Large intestine (tissue), 12 donors: Measurements from ENCODE around the gene BCAS1. TPM values are rescaled to one million over a fixed set of nuclear protein-coding genes. Genes with fewer than 3 reads are reported as not detected.

Source experiments
- DNase-seq, 2 donors: peaks; one replicate each; pipeline versions ENCODE4 v3.0.0 to v3.0.0-alpha.2; 2013
- H3K27ac ChIP-seq: one replicate; pipeline ENCODE4 v1.5.1; 2013; ENCODE audit warnings: low read length
- H3K27me3 ChIP-seq: 2 replicates; pipeline ENCODE4 v1.6.1; 2013; ENCODE audit warnings: low read length; ENCODE audit not compliant: control insufficient read depth, insufficient read depth
- H3K36me3 ChIP-seq: 2 replicates; pipeline ENCODE4 v1.6.1; 2013; ENCODE audit warnings: low read length; ENCODE audit not compliant: control insufficient read depth, insufficient read depth
- H3K4me1 ChIP-seq: one replicate; pipeline ENCODE4 v1.6.1; 2013; ENCODE audit warnings: low read length; ENCODE audit not compliant: control insufficient read depth, insufficient read depth
- H3K4me3 ChIP-seq: one replicate; pipeline ENCODE4 v1.5.1; 2013; ENCODE audit warnings: low read length
- H3K9me3 ChIP-seq: one replicate; pipeline ENCODE4 v1.6.1; 2013; ENCODE audit warnings: mild to moderate bottlenecking, low read depth, low read length, moderate library complexity; ENCODE audit not compliant: control insufficient read depth
- WGBS: methylation state at CpG from one replicate; pipeline ENCODE4 v1.1.5; 2013; ENCODE audit warnings: low lambda C conversion rate; ENCODE audit not compliant: insufficient coverage; 5-methylcytosine and 5-hydroxymethylcytosine counted together
- long read RNA-seq, 11 donors: transcript quantifications; one replicate each; lab custom pipeline, GENCODE V29; 2026
- polyA plus RNA-seq: library from polyadenylated mRNA; unstranded; fragments of 120-200 nt; gene quantifications from one replicate; pipeline ENCODE4 v1.2.1, GENCODE V29; 2013

The BCAS1 gene
- 29.2 TPM for polyA plus RNA-seq
- long read RNA-seq, donor 1, partial matches to known transcripts: 0 of 2 reads
- long read RNA-seq, donor 1, other reads (novel, unspliced or antisense): 0 of 2 reads
- long read RNA-seq, donor 2, partial matches to known transcripts: 10 of 13 reads
- long read RNA-seq, donor 2, other reads (novel, unspliced or antisense): 0 of 13 reads
- long read RNA-seq, donor 3, partial matches to known transcripts: 30 of 34 reads
- long read RNA-seq, donor 3, other reads (novel, unspliced or antisense): 0 of 34 reads
- long read RNA-seq, donor 4: 0 reads
- long read RNA-seq, donor 5, partial matches to known transcripts: 0 of 3 reads
- long read RNA-seq, donor 5, other reads (novel, unspliced or antisense): 0 of 3 reads
- long read RNA-seq, donor 6, partial matches to known transcripts: 0 of 1 reads
- long read RNA-seq, donor 6, other reads (novel, unspliced or antisense): 0 of 1 reads
- long read RNA-seq, donor 7: 0 reads
- long read RNA-seq, donor 8, partial matches to known transcripts: 26 of 30 reads
- long read RNA-seq, donor 8, other reads (novel, unspliced or antisense): 0 of 30 reads
- long read RNA-seq, donor 9, partial matches to known transcripts: 0 of 3 reads
- long read RNA-seq, donor 9, other reads (novel, unspliced or antisense): 0 of 3 reads
- long read RNA-seq, donor 10, partial matches to known transcripts: 0 of 4 reads
- long read RNA-seq, donor 10, other reads (novel, unspliced or antisense): 0 of 4 reads
- long read RNA-seq, donor 11, partial matches to known transcripts: 0 of 2 reads
- long read RNA-seq, donor 11, other reads (novel, unspliced or antisense): 0 of 2 reads

DNA sequence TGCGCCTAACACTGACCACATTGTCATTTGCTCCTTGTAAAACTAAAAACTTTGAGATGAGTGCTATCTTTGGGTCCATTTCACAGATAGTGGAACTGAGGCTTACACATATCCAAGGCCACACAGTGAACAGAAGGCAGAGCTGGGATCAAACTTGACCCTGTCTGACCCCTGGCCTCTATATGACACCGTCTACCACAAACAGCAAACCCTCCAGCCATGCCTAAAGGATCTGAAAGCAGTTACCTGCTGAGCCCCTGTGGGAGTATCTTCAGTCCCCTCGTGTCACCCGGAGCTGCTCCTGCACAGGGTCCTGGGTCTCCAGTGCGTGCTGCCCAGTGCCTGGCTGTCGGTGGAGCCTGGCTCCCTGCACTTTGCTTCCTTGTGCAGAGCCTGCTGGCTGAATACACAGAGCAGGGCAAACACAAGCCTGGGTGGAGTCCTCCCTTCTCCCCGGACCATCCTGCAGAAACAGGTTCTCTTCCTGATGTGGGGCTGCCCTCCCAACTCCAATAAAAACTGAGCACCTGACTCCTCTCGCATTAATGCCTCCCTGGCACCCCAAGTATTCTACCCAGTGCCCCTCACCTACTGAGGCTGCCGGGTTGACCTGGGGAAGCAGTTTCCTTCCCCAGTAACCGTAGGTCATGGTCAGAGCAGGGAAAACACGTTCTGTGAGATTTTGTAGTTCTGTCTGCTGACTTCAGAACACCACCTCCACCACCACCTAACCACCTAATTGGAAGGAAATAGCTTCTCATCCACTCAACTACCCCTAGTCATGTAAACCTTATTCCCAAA, at the start of gene BCAS1:
TSS of gene BCAS1 (minus strand) at position 408 of the 801 bp plus-strand sequence. CDS start 11,876 bp downstream, outside the sequence.
- Histone ChIP-seq H3K27ac (peak within 1 kb of the TSS; percentile 43), H3K4me1 (peaks cover 33% of the 10 kb centered on the region)

GRCh38 chr20:54119744-54120143, 49.4 kb upstream of the BCAS1 start:
- no peaks in the 10 kb centered on the region for H3K27me3 ChIP-seq
- no peak overlapping the region for H3K27ac ChIP-seq
- H3K9me3 ChIP-seq: no peaks in the 10 kb centered on the region
- WGBS: 83% methylated on average over 1 of the region's 2 CpGs
- H3K4me3 ChIP-seq: no peak overlapping the region
- peaks cover 10% of the 10 kb centered on the region for H3K4me1 ChIP-seq
- no peaks in the 10 kb centered on the region for H3K36me3 ChIP-seq
- no peak for DNase-seq

More for the DNA sequence above, at the start of gene BCAS1:
- Histone ChIP-seq H3K4me3 (peak within 1 kb of the TSS; percentile 14), H3K9me3 (no peaks in the 10 kb centered on the region), H3K36me3 (no peaks in the 10 kb centered on the region), H3K27me3 (no peaks in the 10 kb centered on the region)
- WGBS: no CpG with 5 or more reads among the region's 11 CpGs
- peak; percentile 73 to 84 for DNase-seq

GRCh38 chr20:54118220-54119001, 48.0 kb upstream of the BCAS1 start:
- 100% methylated on average over 1 of the region's 9 CpGs for WGBS
- DNase-seq: no peak
- Histone ChIP-seq H3K4me3 (no peak overlapping the region), H3K4me1 (peaks cover 19% of the 10 kb centered on the region), H3K36me3 (no peaks in the 10 kb centered on the region), H3K27me3 (no peaks in the 10 kb centered on the region), H3K27ac (no peak overlapping the region), H3K9me3 (no peaks in the 10 kb centered on the region)

DNA sequence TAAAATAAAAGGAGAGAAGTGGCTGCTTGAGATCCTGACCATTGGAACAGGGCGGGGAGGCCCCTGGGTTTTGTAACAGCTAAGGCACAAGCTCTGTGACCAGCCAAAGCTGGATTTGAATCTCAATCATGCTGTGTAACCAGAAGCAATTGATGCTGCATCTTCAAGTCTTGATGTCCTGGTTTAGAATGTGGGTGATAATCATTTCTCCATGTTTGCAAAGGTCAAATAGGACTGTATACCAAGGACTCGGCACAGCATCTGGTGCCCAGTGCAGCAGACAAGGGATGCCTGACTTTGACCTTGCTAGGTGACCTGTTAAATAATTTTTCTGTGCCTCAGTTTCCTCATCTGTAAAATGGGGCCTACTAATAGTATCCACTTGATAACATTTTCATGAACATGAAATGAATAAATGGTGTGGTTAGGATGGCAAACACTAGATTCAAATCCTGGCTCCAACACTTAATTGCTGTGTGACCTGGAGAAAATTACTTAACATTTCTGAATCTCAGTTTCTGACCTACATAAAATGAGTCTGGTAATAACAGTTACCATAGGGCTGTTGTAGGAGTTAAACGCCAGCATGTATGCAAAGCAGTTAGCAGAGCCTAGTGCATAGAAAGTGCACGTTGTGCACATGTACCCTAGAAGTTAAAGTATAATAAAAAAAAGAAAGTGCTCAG, 46.3 kb upstream of the BCAS1 start:
- WGBS: 100% methylated on average over 1 of the region's 4 CpGs
- no peak overlapping the region for H3K27ac ChIP-seq
- no peaks in the 10 kb centered on the region for H3K36me3 ChIP-seq

GRCh38 chr20:54115172-54115854, 44.9 kb upstream of the BCAS1 start:
- no peak overlapping the region for H3K4me3 ChIP-seq
- no peaks in the 10 kb centered on the region for H3K27me3 ChIP-seq
- H3K27ac ChIP-seq: peak overlapping the region; percentile 43
- H3K4me1 ChIP-seq: peaks cover 27% of the 10 kb centered on the region
- H3K36me3 ChIP-seq: no peaks in the 10 kb centered on the region
- no peaks in the 10 kb centered on the region for H3K9me3 ChIP-seq
- DNase-seq: no peak
- no CpG with 5 or more reads among the region's 15 CpGs for WGBS

More for the DNA sequence above, 46.3 kb upstream of the BCAS1 start:
- Histone ChIP-seq H3K27me3 (no peaks in the 10 kb centered on the region), H3K4me1 (peaks cover 27% of the 10 kb centered on the region), H3K4me3 (no peak overlapping the region), H3K9me3 (no peaks in the 10 kb centered on the region)
- no peak for DNase-seq

- no peak for DNase-seq
- Histone ChIP-seq H3K4me1 (peaks cover 27% of the 10 kb centered on the region), H3K27ac (peak overlapping the region; percentile 46), H3K27me3 (no peaks in the 10 kb centered on the region), H3K9me3 (no peaks in the 10 kb centered on the region), H3K36me3 (no peaks in the 10 kb centered on the region), H3K4me3 (no peak overlapping the region)
- 86% methylated on average over 2 of the region's 2 CpGs for WGBS
Measured at GRCh38 chr20:54114109-54114508, 43.7 kb upstream of the BCAS1 start.

DNA sequence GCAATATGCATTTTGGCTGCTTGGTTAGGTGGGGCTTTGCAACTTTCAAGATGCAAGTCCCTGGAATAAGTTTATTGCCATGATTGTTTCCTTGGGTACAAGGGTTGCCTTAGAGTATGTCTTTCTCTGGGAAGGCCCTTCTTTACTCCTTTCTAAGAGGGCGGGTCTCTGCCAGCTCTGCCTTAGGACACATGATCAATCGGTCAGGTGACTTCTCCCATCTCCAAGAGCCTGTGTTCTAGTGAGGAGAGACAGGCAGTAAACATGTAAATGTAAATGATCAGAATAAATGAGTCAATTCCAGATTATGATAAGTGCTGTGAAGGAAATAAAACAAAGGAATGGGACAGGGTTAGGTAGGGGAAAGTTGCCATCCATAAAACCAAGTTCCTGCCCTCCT, 43.2 kb upstream of the BCAS1 start:
- H3K27ac ChIP-seq: peak overlapping the region; percentile 46
- DNase-seq: peak; percentile 89 to 92
- H3K27me3 ChIP-seq: no peaks in the 10 kb centered on the region
- peaks cover 27% of the 10 kb centered on the region for H3K4me1 ChIP-seq
- no peaks in the 10 kb centered on the region for H3K9me3 ChIP-seq
- no CpG with 5 or more reads among the region's 2 CpGs for WGBS
- H3K36me3 ChIP-seq: no peaks in the 10 kb centered on the region
- H3K4me3 ChIP-seq: no peak overlapping the region

- H3K4me1 ChIP-seq: peaks cover 37% of the 10 kb centered on the region
- no CpG with 5 or more reads among the region's 4 CpGs for WGBS
- no peaks in the 10 kb centered on the region for H3K36me3 ChIP-seq
- H3K27ac ChIP-seq: no peak overlapping the region
- DNase-seq: peak; percentile 21 to 39
- no peak overlapping the region for H3K4me3 ChIP-seq
- H3K27me3 ChIP-seq: no peaks in the 10 kb centered on the region
- no peaks in the 10 kb centered on the region for H3K9me3 ChIP-seq
Measured at GRCh38 chr20:54112221-54112884, 42.0 kb upstream of the BCAS1 start.
